Stimulated activated CD8-positive, alpha-beta memory T cell treated with anti-CD3 and anti-CD28 coated beads, Interleukin-2, amount 100 ng/mL, for 1 hour (primary cell): Measurements from ENCODE around the gene CCT6A.
"Not testable (repeated sequence)": the region's sequence is repeated elsewhere in the genome, so short reads cannot be mapped to it uniquely, and the experiment has no call there.

Experiments
- DNase-seq, 2 donors: peaks; one replicate each; pipeline ENCODE4 v3.0.0-alpha.2; 2020; ENCODE audit warnings: low read depth in 2 of 2

The CCT6A gene

GRCh38 chr7:56051053-56051338 lies 569 bp upstream of the CCT6A start:
- DNase-seq, result no peak

DNA sequence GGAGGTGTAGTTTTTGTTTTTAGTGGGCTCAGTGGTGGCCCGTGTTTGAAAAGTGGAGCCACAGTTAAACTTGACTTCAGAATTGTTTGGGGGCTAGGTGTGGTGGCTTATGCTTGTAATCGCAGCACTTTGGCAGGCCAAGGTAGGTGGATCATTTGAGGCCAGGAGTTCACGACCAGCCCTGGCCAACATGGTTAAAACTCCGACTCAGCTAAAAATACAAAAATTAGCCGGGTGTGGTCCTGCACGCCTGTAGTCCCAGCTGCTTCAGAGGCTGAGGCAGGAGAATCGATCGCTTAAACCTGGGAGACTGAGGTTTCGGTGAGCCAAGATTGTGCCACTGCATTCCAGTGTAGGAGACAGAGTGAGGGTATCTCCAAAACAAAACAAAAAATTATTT lies 1.8 kb downstream of the CCT6A start:
- DNase-seq, result no peak

DNA sequence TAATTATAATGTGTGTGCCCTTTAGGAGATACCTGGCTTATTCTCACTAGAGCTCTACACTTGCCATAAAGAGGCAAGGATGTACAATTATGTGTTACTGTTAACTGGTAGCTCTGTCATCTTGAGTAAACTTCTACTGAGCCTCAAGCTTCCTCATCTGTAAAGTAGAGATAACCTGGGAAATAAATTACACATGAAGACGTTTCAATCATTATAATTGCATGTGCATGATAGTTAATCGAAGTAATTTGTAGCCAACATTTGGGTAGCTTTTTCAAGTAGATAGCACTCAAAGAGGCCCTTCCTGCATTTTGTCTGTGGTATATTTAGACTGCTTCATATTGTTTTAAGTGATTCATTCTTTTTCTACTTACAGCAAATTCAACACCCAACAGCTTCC lies 2.4 kb downstream of the CCT6A start:
- no peak for DNase-seq

GRCh38 chr7:56062382-56062781 lies 10.8 kb downstream of the CCT6A start:
- no peak for DNase-seq

DNA sequence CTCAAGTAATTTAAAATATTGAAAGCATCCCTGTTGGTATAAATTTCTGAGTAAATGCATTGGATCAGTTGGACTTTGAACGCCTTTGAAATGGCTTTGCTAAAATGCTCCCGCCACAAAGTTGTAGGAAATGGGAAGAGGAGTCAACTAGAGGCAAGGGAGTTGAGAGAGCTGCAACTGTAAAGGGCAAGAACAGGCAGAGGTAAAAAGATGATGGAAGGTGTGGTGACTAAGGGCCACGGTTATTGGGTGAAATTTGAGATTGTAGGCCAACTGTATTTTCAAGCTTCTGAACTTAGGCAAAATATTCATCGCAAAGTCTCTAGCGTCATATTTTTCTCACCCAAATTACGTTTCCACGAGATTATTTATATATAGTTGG lies 11.9 kb downstream of the CCT6A start:
- no peak for DNase-seq

DNA sequence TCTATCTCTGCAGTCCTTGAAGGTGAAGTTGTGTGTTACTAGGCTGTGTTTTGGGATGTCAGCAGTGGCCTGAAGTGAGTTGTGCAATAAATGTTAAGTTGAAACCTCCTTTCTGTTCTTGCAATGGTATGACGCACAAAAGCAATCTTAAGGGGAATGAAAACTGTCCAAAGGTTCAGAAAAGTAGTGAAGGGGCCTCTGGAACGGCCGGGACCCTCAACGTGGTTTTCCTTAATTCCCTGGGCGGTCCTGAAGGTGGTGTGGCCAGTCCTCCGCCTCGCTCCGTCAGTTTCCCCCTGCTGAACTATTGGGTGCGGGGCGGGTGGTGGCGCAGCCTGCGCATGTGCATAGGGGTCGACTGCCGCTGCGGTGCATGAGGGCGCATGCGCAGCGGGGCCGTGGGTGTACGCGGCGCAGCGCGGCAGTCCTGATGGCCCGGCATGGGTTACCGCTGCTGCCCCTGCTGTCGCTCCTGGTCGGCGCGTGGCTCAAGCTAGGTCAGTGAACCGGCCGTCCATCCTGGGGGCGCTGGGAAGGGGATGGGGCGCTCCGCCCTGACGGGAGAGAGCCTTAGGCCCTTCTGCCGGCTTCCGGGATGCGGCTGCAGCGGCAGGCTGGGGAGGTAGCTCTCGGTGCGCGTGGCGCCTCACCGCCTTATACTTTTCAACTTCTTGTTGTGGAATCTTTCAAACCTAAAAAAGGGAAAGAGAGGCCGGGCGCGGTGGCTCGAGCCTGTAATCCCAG lies 12.5 kb downstream of the CCT6A start, which contains the start of gene SUMF2:
Gene SUMF2, plus strand, starts transcription at position 405 of the 744 bp plus-strand sequence. Its CDS starts 26 bp downstream, at position 431.
- peak; percentile 78 to 82 for DNase-seq

DNA sequence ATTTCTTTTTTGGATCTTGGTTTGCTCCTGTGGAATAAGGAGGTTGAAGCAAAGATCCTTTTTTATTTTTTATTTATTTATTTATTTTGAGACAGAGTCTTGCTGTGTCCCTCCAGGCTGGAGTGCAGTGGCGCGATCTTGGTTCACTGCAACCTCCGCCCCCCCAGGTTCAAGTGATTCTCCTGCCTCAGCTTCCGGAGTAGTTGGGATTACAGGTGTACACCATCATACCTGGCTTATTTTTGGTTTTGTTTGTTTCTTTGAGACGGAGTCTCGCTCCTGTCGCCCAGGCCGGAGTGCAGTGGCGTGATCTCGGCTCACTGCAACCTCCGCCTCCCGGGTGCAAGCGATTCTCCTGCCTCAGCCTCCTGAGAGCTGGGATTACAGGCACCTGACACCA lies 14.8 kb downstream of the CCT6A start:
- not testable (repeated sequence) for DNase-seq

DNA sequence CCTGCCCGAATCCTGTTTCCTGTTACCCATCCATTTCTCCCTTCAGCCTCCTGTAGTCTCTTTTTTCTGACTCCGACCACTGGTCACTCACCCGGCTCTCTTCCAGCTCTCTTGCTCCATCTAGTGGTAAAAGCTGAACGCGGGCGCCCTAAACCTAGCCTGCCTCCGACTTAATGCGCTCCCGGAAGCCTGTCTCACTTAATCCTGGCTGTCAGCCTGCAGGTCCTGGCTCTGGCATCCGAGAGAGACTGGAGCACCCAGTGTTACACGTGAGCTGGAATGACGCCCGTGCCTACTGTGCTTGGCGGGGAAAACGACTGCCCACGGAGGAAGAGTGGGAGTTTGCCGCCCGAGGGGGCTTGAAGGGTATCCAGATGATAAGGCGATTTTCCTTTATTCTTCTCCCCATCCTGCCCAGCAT lies 22.8 kb downstream of the CCT6A start:
- DNase-seq, result peak; percentile 25 to 32

GRCh38 chr7:56077681-56078080 lies 26.1 kb downstream of the CCT6A start:
- no peak for DNase-seq

- no peak for DNase-seq
These were observed 26.6 kb downstream of the CCT6A start for GRCh38 chr7:56078196-56078595.

DNA sequence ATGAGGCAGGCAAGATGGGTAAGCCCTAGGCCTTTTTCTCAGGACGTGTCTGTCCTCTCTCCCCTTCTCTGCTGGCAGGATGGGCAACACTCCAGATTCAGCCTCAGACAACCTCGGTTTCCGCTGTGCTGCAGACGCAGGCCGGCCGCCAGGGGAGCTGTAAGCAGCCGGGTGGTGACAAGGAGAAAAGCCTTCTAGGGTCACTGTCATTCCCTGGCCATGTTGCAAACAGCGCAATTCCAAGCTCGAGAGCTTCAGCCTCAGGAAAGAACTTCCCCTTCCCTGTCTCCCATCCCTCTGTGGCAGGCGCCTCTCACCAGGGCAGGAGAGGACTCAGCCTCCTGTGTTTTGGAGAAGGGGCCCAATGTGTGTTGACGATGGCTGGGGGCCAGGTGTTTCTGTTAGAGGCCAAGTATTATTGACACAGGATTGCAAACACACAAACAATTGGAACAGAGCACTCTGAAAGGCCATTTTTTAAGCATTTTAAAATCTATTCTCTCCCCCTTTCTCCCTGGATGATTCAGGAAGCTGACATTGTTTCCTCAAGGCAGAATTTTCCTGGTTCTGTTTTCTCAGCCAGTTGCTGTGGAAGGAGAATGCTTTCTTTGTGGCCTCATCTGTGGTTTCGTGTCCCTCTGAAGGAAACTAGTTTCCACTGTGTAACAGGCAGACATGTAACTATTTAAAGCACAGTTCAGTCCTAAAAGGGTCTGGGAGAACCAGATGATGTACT lies 28.1 kb downstream of the CCT6A start:
- no peak for DNase-seq

GRCh38 chr7:56080726-56081435 lies 29.3 kb downstream of the CCT6A start:
- DNase-seq, result not testable (repeated sequence)

- DNase-seq, result no peak
These were observed 30.2 kb downstream of the CCT6A start for GRCh38 chr7:56081626-56082340.

- DNase-seq, result no peak
These were observed 31.7 kb downstream of the CCT6A start for GRCh38 chr7:56083150-56083785.

- no peak for DNase-seq
These were observed 35.2 kb downstream of the CCT6A start for GRCh38 chr7:56086761-56087160.

DNA sequence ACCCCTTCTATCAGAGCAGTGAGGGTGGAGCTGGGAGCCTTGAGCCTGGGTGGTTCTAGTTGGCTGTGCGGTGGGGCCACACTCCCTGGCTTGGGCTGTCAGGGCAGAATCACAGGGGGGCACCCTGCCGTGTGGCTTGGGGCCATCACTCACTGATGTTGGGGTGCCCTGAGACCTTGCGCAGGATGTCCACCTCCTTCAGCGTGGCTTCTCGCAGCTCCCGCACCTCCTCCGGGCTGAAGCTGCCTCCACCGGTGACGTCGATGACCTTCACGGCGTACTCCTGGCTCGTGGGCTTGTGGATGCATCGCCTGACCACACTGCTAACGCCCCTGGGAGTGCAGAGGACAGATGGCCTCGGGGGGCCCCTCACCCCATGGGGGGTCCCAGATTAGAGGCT lies 35.9 kb downstream of the CCT6A start:
- no peak for DNase-seq

DNA sequence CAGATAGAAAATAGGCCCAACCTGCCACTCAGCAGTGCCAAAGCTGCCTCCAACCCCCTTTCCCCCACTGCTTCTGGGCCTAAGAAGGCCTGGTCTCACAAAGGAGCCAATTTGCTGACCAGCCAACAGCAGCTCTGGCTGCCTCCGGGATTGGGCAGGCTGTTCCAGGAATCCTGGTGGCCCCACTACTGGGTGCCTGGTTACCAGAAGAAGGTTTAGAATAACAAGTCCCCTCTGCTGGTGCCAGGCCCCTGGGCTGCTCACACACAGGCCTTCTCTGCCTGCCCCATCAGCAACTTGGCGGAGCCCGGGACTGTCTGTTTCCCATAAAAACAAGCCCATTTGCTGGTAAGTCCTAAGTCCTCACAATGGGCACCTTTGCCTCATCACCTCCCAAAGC lies 40.0 kb downstream of the CCT6A start:
- no peak for DNase-seq

DNA sequence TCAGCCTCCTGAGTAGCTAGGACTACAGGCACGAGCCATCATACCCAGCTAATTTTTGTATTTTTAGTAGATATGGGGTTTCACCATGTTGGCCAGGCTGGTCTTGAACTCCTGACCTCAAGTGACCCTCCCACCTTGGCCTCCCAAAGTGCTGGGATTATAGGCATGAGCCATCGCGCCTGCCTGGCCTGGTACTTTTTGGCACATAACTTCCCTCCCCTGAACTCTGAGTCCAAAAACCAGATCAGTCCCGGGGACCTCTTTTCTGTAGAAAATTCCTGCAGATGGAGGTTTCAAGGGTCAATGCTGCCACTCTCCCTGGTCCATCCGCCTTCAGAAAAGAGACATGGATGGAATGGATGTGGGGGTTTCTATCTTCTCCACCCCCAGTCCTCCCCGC lies 40.8 kb downstream of the CCT6A start:
- not testable (repeated sequence) for DNase-seq

GRCh38 chr7:56092789-56093531 lies 41.4 kb downstream of the CCT6A start, which contains the start of gene PHKG1:
PHKG1 (minus strand) TSS chr7:56092952; CDS start chr7:56088941, 4,011 bp downstream.
- no peak for DNase-seq

DNA sequence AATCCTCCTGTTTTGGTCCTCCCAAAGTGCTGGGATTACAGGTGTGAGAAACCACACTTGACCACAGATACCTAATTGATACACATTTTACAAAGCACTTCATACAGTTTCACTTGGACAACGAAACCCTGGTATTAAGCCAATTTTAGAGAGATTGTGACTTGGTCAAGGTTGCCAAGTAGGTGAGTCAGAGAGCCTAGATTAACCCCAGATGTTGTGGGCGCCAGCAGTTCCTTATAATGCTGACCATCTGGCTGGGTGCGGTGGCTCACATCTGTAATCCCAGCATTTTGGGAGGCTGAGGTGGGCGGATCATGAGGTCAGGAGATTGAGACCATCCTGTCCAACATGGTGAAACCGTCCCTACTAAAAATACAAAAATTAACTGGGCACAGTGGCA lies 46.1 kb downstream of the CCT6A start:
- no peak for DNase-seq
